BE2C (cell line): Measurements from ENCODE around the gene DOCK9.

Experiments
- DNase-seq: peaks from one replicate; pipeline ENCODE4 v3.0.0-alpha.2; 2020
- H3K27me3 ChIP-seq: fragments of 250-450 bp; sonication (Bioruptor Pico); 2 replicates; pipeline ENCODE4 v1.5.1; 2020; ENCODE audit warnings: mild to moderate bottlenecking
- H3K36me3 ChIP-seq: fragments of 250-450 bp; sonication (Bioruptor Pico); 2 replicates; pipeline ENCODE4 v1.5.1; 2020; ENCODE audit warnings: mild to moderate bottlenecking
- H3K4me1 ChIP-seq: fragments of 250-450 bp; sonication (Bioruptor Pico); 2 replicates; pipeline ENCODE4 v1.5.1; 2020
- H3K4me3 ChIP-seq: 2 replicates; pipeline ENCODE4 v1.5.1; 2011; ENCODE audit warnings: low read depth, low read length
- H3K9me3 ChIP-seq: fragments of 250-450 bp; sonication (Bioruptor Pico); 2 replicates; pipeline ENCODE4 v1.5.1; 2020
- TF ChIP-seq, protein P1 (sequence below): IDR thresholded peaks from 2 replicates; pipeline ENCODE4 v1.5.1; 2012; ENCODE audit warnings: mild to moderate bottlenecking, low read depth, low read length

The DOCK9 gene

GRCh38 chr13:98752467-98753290 lies 225.2 kb downstream of the DOCK9 start, which contains the start of gene SLC15A1:
Gene SLC15A1 (minus strand): TSS chr13:98752672. CDS start chr13:98752598, 74 bp downstream.
- no peaks in the 10 kb centered on the region for H3K4me1 ChIP-seq
- no peak for DNase-seq
- H3K9me3 ChIP-seq = no peaks in the 10 kb centered on the region; the same call in 1 of the 2 replicates
- no peak within 1 kb of the TSS for H3K4me3 ChIP-seq
- H3K27me3 ChIP-seq = peaks cover 27% of the 10 kb centered on the region
- TF ChIP-seq, protein P1, sequence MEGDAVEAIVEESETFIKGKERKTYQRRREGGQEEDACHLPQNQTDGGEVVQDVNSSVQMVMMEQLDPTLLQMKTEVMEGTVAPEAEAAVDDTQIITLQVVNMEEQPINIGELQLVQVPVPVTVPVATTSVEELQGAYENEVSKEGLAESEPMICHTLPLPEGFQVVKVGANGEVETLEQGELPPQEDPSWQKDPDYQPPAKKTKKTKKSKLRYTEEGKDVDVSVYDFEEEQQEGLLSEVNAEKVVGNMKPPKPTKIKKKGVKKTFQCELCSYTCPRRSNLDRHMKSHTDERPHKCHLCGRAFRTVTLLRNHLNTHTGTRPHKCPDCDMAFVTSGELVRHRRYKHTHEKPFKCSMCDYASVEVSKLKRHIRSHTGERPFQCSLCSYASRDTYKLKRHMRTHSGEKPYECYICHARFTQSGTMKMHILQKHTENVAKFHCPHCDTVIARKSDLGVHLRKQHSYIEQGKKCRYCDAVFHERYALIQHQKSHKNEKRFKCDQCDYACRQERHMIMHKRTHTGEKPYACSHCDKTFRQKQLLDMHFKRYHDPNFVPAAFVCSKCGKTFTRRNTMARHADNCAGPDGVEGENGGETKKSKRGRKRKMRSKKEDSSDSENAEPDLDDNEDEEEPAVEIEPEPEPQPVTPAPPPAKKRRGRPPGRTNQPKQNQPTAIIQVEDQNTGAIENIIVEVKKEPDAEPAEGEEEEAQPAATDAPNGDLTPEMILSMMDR = no peak
- no peaks in the 10 kb centered on the region for H3K36me3 ChIP-seq

DNA sequence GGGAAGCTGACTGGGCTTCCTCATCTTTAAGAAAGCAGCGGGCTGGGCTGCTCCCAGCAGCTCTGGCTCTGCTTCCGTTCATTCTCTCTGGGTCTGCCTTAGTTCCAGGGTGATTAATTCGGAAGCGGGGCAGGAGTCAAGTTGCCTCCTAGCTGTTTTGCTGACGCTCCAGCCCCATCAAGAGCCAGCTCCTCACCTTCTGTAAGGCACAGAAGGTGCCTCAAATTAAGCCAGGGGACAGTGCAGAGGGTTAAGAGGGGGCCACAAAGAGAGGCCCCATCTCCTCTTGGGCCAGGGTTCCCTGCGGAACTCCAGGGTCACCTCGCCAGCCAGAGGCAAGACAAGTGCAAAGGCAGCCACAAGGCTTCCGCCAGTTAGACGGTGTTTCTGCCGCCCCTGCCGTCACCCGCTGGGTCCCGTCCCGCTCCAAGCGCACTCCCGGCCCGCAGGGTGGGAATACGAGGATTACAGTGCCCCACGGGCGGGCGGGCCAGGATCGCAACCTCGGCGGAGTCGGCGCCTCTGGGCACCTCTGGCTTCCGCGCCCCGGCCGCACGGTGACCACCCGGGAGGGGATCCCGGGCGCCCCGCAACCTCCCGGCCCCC lies 225.9 kb downstream of the DOCK9 start:
- Histone ChIP-seq H3K9me3 (no peaks in the 10 kb centered on the region; the same call in 1 of the 2 replicates), H3K4me1 (no peaks in the 10 kb centered on the region), H3K4me3 (no peak overlapping the region), H3K27me3 (peaks cover 27% of the 10 kb centered on the region), H3K36me3 (no peaks in the 10 kb centered on the region)
- TF ChIP-seq, protein P1 = no peak
- no peak for DNase-seq

DNA sequence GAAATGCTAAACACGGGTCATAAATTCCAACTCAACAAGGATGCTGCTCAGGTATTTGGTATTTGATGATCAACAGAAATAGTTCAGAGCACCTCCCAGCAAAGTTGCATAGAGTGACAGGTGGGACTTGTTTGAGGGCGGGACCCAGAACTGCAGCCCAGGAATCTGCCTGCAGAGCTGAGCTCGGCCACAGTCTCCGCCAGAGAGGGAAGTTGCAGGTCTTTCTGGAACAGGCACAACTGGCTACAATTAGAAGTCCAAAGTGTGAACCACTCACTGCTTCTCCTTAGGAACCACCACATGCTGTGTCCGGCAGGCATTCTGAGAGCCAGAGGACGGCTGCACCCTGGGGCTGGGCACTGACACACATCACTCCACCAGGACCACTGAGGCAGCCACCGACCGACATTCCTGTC lies 226.5 kb downstream of the DOCK9 start:
- no peak for DNase-seq
- no peak overlapping the region for H3K4me3 ChIP-seq

DNA sequence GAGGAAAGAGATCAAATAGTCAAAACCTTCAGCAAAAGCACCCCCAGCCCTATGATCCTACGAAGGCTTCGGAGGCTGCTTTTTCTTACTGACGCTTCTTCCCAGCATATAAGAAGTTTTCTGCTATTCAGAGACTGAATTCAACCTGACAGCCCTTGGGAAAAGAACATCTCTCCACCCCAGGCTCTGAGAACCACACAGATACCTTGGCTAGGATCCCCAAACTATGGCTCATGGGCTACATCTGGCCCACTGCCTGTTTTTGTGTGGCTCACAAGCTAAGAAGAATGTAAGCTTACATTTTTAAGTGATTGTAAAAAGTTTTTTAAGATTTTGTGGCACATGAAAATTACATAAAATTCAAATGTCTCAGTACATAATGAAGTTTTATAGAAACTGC lies 228.4 kb downstream of the DOCK9 start:
- no peaks in the 10 kb centered on the region for H3K36me3 ChIP-seq
- TF ChIP-seq, protein P1 = no peak
- DNase-seq = no peak
- H3K4me1 ChIP-seq = no peaks in the 10 kb centered on the region
- H3K9me3 ChIP-seq = no peaks in the 10 kb centered on the region; the same call in 1 of the 2 replicates
- H3K27me3 ChIP-seq = peaks cover 27% of the 10 kb centered on the region
- no peak overlapping the region for H3K4me3 ChIP-seq

More for the DNA sequence above, 226.5 kb downstream of the DOCK9 start:
- TF ChIP-seq, protein P1 = no peak
- H3K36me3 ChIP-seq = no peaks in the 10 kb centered on the region
- no peaks in the 10 kb centered on the region for H3K4me1 ChIP-seq
- no peaks in the 10 kb centered on the region; the same call in 1 of the 2 replicates for H3K9me3 ChIP-seq
- H3K27me3 ChIP-seq = peaks cover 27% of the 10 kb centered on the region

DNA sequence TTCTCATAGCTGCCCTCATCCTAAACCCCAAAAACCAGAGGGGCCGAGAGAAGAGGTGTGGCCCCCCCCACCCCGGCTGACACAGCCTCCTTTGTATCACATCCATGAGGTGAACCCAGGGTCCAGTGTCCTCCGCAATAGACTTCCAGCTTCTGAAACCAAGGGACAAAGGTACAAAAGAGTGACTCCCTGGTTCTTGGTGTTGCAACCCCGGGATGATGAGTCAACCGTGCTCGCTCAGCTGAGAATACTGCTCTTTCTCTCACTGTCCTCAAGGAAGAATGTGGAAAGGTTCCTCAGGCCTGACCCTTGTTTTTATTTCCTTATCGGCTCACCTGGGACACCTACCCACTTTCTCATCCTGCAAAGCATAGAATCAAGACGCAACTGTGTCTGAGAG lies 230.9 kb downstream of the DOCK9 start:
- Histone ChIP-seq H3K9me3 (no peaks in the 10 kb centered on the region), H3K27me3 (peaks cover 14% of the 10 kb centered on the region), H3K4me1 (no peaks in the 10 kb centered on the region), H3K36me3 (no peaks in the 10 kb centered on the region), H3K4me3 (no peak overlapping the region)
- no peak for DNase-seq
- TF ChIP-seq, protein P1 = no peak
